ENCODE data around the gene UFSP1.

The UFSP1 gene

DNA sequence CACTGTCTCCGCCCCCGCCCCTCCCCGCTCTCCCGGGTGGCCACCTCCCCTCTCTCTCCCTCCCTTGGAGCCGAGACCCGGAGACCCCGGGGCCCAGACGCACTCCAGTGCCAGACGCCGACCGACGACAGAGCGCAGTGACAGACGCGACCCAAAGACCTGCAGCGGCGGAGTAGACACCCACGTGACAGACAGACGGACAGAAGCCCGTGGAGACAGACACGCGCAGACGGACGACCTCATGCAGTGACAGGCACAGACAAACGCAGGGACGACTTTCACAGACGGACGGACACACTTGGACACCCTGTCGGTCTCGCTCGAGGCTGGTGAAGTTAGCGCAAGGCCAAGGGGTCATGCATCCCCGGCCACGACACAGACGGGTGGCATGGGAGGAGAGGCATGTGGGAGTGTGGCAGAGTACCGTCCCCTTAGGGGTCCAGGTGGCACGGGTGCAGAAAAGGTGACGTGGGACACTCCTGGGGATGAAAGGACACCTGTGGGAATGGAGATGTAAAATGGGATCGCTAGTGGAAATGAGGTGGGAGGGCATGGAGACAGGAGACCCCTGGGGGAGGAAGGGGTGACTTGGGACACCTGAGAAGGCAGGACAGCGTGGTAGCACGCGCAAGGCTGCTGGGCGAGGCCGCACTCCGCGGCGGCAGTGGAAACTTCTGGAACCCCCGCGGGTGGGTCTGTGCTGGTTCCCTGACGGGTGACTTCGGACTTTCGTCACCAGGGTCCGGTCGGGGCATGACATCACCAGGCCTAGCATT, 6.6 kb upstream of the UFSP1 start:
- no peak for DNase-seq (ENCODE audit: low read depth)

DNA sequence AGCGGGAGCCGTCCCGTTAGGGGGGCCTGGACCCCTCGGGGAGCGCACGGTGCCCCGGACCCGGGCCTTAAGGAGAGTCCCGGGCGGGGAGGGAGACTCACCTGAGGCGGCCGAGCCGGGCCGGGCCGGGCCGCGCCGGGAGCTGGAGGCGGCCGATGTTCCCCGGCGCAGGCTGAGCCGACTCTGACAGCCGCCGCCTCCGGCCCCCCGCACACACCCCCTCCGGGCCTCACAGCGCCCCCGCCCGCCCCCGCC, 6.1 kb upstream of the UFSP1 start, which contains the start of gene ACHE:
Gene ACHE (minus strand): TSS at position 188 of the 255 bp plus-strand sequence. CDS start 1,656 bp downstream, outside the sequence.
- no peak for DNase-seq (ENCODE audit: low read depth)

DNA sequence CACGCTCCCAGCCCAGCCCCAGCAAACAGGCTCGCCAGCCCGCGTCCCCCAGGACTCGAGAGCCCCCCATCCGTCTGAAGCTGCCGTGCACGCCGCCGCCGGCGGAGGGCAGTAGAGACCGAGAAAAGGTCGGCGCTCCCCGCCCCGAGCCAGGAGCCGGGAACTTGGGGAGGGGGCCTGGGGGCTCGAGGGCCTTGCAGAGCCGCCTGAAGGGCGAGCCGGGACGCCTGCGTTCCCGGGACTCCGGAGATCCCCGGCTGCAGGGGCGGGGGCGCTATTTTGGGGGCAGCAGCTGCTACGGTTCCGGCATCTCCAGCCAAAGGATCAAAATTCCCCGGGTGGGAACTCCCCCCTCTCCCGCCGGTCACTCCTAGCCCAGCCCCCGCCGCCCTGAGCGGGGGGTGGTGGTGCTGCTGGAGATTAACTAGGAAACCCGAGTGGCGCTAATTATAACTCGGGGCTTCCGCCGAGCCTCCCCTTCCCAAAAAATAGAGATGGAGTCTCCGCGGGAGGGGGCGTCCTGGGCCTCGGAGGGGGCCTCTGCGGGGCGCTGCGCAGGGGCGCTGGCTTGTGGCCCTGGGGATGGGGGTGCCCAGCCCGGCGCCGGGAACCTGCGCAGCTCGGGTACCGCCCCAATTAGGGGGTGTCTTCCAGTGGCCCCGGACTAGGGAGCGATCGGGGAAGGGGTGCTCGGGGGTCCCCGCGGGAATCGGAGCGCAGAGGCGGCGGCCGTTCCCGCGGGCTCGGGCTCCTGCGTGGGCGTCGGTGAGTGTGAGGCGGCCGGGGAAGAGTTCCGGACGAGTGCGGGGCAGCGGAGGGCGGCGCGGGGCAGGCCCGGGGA, 5.6 kb upstream of the UFSP1 start:
- no peak for DNase-seq (ENCODE audit: low read depth)

DNA sequence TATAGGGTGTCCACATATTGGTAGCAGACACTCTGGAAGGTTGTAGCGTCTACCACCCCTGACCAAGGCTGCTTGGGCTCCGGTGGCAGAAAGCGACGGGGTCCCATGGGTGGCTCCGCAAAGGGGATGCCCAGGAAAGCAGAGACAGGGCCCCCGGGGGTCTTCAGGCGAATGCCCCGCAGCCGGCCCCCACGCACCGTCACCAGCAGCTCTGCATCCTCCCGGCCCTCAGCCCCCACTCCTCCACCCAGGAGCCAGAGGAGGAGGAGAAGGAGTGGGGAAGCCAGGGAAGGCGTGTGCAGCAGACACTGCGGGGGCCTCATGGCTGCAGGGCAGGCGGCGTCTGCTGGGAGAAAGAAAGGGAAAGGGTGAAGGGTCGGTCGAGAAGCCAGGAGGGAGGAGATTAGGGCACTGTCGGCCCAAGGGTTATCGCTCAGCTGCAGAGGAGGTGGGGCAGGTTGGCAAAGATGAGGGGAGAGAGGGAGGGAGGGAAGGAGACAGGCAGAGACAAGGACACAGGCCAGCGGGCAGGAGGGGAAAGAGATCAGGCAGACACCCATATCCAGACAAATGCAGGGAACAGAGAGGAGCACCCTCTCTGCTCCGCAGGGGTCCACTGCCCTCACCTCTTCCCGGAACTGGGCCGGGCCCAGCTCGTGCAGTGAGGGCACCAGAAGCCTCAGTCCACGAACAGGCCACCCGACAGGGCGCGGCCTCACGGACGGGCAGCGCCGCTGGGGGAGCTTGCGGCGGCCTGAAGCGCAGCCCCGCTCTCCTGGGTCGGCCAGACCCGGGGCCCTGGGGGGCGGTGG, 4.6 kb upstream of the UFSP1 start:
- DNase-seq (ENCODE audit: low read depth) = no peak

DNA sequence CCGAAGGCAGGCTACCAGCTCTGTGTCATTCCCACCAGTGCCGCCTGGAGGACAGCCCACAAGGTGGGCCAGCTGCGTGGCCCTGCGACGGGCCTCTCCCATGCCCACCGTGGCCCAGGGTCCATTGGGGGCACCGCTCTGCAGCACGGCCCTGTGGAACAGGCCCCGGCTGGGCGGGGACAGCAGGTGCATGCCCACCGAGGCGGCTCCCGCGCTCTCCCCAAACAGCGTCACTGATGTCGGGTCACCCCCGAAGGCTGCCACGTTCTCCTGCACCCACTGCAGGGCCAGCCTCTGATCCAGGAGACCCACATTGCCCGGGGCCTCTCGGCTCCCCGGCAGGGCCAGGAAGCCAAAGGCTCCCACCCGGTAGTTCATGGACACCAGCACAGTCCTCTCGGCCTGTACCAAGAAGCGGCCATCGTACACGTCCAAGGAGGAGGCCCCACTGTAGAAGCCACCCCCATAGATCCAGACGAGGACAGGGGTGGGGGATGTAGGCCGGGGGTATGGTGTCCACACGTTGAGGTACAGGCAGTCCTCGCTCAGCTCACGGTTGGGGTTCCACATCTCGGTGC, 3.9 kb upstream of the UFSP1 start:
- no peak for DNase-seq (ENCODE audit: low read depth)

DNA sequence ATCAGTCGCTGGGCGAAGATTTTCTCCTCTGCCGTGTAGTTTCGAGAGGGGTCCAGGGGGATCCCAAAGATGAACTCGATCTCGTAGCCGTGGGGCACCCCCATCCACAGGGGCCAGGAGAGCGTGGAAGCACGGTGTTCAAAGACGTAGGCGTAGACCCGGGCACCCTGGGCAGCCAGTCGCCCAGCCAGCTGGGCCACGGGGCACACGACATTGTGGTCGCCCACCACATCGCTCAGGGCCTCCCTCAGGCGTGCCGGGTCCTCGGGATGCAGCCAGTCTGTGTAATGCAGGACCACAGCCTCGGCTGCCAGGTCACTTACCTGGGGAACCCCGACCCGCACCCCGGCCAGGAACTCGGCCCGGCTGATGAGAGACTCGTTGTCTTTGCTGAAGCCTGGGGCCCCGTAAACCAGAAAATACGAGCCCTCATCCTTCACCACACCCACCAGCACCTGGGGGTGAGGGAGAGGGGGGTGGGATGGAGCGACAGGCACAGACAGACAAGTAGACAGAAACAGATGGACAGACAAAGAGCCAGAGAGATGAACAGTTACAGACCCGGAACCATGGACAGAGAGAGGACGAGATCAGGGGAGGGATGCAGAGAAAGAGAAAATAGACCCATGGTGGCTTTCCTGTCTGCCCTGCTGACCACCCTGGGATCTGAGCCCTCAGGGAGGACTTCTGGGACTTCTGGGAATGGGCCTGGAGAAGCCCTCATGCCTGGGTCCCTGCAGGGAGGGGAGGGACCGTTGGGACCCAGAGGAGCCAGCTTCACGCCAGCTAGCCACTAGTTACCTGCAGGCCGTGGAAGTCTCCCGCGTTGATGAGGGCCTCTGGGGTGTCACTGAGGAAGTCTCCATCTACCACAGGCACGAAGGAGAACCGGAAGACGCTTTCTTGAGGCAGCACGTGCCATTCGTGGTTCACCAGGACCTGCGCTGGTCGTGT, 3.1 kb upstream of the UFSP1 start:
- DNase-seq (ENCODE audit: low read depth) = no peak

DNA sequence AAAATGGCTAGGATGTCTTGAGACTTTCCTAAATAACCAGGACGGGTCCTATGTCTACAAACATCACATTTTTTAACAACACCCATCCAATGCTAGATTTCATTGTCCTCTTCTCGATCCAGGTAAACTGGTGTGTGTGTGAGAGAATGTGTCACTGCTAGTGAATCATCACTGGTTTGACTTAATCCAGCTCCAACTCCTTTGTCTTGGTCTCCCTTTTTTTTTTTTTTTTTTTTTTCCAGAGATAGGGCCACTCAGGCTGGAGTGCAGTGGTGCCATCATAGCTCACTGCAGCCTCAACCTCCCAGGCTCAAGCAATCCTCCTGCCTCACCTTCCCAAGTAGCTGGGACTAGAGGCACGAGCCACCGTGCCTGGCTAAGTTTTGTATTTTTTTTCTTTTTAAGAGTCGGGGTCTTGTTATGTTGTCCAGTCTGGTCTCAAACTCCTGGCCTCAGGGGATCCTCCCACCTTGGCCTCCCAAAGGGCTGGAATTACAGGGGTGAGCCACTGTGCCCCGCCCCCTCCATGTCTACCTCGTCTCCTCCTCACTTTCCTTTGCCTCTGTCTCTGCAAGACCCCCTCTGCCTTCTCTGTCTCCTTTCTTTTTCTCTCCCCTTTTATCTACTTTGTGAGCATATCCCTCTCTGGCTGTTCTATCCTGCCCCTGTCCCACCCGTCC, 2.2 kb upstream of the UFSP1 start:
- DNase-seq (ENCODE audit: low read depth) = peak; percentile 24

DNA sequence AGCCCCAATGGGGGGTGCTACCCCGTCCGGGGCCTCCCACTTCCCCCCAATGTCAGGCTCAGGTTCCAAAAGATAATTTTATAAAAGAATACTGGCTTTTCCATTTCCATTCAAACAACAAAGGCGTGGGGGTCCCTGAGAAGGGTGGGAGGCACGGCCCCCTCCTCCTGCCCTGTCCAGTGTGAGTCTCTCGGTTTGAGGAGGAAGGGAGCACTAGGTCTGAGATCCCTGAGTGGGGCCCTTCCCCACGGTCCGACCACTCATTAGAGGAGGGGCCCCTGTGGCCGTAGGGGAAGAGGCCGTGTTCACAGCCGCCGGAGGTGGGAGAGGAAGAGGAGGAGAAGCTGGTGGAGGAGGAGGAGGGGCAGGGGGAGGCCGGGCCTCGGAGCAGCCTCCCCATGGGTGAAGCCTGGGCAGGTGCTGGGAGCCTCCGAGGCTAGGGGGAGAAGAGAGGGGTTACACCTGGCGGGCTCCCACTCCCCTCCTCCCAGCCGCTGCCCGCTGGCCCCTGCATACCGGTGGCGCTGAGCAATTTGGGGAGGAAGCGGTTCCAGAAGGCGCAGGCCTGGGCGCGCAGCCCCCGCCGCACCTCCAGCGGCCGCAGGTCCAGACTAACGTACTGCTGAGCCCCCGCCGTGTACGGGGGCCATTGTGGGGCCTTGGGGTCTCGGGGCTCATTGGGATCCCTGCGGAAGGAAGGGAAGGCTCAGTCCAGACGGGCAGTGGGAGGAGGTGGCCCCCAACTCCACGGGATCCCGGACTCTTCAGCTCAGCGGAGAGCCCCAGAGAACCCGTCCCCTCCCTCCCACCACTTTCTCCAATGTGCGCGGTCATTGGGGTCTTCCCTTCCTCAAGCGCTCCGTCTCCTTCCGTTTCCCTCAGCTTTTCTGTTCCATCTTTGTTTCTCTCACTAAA, 1.4 kb upstream of the UFSP1 start:
- peak; percentile 18 for DNase-seq (ENCODE audit: low read depth)

DNA sequence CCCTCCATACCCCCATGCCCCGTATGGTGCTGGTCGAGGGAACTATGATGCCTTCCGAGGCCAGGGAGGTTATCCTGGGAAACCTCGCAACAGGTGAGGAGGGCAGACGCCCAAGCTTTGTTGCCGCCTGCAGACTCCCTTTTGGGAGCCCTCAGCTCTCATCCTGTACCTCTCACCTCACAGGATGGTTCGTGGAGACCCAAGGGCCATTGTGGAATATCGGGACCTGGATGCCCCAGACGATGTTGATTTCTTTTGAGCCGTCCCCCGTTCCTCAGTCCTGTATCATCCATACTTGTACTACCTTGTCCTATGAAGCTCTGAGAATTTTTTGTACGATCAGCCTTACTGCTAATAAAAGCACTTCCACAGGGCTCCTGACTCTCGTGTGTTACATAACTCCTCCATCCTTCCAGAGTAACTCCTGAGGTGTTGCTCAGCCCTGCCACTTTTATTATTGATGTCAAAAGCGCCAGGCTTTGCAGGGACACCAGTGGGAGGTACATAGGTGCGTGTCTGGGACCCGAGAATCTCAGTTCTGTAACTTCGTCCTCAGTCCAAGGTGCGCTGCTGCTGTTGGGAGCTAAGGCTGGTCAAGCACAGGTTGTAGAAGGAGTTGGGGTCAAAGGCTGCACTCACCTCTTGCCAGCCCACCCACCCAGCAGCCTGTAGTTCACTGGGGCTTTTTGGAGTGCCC, 1.1 kb downstream of the UFSP1 start:
- peak; percentile 23 for DNase-seq (ENCODE audit: low read depth)

DNA sequence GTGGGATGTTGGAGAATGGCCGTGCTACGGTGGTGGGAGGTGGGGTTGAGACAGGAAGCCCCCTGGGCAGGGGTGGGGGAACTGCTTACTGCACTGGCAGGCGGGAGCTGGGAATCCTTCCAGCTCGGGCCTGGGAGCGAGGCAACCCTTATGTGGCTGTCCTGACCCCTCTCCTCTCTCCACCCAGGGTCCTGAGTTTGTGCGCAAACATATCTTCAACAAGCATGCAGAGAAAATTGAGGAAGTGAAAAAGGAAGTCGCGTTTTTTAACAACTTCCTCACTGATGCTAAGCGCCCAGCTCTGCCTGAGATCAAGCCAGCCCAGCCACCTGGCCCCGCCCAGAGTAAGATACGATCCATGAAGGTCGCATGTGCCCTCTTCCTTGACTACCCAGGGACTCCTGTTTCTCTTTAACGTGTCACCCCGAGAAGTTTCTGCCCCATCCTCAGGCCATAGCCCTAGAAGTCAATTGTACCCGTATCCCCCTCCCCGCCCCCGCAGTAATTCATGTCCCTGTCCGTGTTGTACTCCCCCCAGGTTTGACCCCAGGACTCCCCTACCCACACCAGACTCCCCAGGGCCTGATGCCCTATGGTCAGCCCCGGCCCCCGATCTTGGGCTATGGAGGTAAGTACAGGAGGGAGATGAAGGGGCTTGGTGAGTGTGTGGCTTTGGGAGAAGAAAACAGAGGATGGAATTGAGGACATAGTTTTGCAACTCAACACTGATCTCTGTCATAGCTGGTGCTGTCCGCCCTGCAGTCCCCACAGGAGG, 1.8 kb downstream of the UFSP1 start:
- DNase-seq (ENCODE audit: low read depth) = no peak

DNA sequence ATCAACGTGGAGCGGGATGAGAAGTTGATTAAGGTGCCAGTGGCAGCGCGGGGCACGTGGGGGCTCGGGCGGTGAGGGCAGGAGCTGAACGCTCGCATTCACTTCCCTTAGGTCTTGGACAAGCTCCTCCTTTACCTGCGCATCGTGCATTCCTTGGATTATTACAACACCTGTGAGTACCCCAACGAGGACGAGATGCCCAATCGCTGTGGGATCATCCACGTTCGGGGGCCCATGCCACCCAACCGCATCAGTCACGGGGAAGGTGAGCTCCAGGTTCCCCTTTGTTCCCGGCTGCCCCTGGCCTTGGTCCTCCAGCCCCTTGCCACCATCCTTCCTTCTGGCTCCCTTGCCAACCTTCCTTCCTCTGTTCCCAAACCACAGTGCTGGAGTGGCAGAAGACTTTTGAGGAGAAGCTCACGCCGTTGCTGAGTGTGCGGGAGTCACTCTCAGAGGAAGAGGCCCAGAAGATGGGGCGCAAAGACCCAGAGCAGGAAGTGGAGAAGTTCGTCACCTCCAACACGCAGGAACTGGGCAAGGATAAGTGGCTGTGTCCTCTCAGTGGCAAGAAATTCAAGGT, 2.5 kb downstream of the UFSP1 start:
- DNase-seq (ENCODE audit: low read depth) = no peak

DNA sequence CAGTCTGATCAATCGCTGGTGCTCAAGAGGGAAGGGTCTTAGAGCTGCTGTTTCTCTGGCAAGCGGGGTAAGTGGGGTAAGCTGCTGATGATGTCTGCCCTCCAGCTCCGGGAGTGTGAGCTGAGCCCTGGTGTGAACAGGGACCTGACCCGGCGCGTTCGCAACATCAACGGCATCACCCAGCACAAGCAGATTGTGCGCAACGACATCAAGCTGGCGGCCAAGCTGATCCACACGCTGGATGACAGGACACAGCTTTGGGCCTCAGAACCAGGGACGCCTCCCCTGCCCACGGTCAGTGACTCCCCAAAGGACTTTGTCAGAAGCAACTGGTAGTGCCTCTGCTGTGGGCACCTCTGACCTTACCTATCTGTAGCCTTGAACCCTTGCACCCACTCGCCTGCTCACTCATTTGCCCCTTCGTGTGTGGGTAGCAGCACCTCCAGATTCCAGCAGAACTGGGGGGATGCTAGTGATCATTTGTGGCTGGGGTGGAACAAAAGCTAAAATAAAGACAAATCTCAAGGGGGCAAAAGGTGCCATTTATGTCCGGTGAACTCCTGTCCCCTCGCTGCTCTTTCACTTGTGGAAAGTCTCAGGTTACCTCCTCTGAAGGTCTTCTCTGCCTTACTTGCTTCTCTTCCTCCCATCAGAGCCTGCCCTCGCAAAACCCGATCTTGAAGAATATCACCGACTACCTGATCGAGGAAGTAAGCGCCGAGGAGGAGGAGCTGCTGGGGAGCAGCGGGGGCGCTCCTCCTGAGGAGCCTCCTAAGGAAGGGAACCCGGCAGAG, 3.2 kb downstream of the UFSP1 start:
- DNase-seq (ENCODE audit: low read depth) = no peak

DNA sequence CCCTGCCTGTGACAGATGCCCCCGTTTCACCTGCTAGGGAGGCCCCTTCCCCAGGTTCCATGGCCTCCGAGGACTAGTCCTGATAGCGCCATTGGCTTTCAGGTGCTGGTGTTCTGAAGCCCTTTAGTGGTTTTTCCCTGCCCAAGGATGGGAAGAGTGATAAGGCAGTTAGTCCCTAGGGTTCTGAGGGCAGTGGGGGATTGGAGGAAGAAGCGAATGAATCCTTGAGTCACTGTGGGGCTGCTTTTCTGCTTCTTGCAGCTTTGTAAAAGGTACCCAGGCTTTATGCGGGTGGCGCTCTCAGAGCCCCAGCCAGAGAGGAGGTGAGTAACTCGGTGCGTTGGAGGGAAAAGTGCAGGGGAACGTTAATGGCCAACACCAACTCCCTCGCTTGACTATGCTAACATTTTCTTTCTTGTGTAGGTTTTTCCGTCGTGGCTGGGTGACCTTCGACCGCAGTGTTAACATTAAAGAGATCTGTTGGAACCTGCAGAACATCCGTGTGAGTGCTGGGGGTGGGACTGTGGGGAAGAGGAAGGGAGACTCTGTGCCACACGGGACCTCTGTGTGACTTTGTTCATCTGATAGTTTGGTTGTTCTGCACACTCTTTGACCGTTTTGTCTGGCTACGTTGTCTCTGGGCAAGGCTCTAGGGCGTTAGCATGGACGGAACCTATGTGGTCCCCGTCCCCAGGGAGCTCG, 3.9 kb downstream of the UFSP1 start:
- DNase-seq (ENCODE audit: low read depth) = no peak

DNA sequence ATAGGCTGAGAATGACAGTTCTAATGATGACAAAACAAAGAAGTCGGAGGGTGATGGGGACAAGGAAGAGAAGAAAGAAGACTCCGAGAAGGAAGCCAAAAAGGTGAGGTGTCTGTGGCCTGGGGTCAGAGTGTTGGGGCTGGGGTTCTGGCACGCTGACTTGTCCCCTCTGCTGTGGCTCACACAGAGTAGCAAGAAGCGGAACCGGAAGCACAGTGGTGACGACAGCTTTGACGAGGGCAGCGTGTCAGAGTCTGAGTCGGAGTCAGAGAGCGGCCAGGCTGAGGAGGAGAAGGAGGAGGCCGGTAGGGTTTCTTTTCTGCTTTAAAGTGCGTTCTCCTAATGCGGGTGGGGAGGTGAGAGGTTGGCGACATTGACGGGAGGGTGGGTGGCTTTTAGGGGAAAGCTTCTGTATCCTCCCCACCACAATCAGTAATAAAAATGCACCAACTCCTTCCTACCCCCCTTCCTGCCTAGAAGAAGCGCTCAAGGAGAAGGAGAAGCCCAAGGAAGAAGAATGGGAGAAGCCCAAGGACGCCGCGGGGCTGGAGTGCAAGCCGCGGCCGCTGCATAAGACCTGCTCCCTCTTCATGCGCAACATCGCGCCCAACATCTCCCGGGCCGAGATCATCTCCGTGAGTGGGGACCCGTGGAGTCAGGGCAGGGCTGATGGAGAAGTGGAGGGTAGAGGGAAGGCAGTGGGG, 4.6 kb downstream of the UFSP1 start:
- DNase-seq (ENCODE audit: low read depth) = no peak

DNA sequence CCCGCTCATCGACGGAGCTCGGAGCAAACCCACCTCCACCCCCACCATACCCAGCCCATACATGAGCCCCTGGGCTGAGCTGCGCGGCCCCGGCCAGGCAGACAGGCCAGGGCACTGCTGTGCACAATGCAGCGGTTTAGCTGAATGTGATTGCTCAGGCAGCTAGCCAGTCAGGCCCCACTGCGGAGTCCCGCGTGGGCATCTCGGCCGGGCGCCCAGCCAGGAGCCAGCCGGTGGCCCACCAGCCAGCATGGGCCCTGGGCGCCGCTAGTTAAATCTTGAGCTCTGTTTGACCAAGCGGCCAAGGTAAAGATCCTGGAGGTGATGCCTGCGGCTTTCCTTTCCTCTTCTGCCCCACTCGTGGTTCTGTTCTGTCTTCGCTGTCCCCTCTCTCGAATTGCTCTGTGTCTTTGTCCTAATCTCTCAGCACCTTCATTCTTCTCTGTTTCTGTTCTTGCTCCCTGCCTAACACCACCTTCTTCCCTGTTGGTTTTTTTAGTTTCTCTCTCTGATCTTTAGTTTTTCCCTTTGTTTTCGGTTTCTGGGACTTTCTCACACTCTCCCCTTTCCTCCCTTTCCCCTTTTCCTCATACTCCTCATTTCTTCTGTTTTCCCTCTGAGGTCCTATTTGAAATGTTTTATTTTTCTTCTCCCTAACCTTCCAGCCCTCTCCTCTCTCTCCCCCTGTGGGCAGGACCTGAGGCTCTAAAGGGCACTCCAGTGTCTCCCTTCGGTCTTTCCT, 6.6 kb downstream of the UFSP1 start:
- DNase-seq (ENCODE audit: low read depth) = no peak
